Endothelial cell of umbilical vein (primary cell): Measurements from ENCODE around the gene ZC2HC1C. TPM values are rescaled to one million over a fixed set of nuclear protein-coding genes. Genes with fewer than 3 reads are reported as not detected.

Source experiments
- BruUV-seq: library from RNA; stranded (reverse); fragments of 400-500 nt; replicated peaks from 2 replicates; lab custom pipeline; 2021; lab: Mats Ljungman, UMichigan
- CTCF ChIA-PET: fragments of 300-600, 350-600 bp; sonication (Branson Sonifier 250); formaldehyde crosslinking; loops from one replicate; lab custom pipeline; 2021; ENCODE audit warnings: antibody characterized with exemption, inconsistent platforms; lab: Charles Lee
- POLR2A ChIA-PET: fragments of 300-600, 350-600 bp; sonication (Branson Sonifier 250); formaldehyde crosslinking; loops from one replicate; lab custom pipeline; 2021; ENCODE audit warnings: antibody characterized with exemption, inconsistent platforms; lab: Charles Lee
- DNase-seq: peaks from one replicate; pipeline ENCODE4 v3.0.0-alpha.2; 2011; ENCODE audit warnings: low read depth, low spot score
- FAIRE-seq: peaks from 2 replicates; lab custom pipeline; 2011; peaks lifted over from hg19 to GRCh38; lab: Jason Lieb, UNC
- H2AFZ ChIP-seq: 2 replicates; pipeline ENCODE4 v1.6.0; 2012; ENCODE audit warnings: low read depth, low read length, control low read depth, inconsistent platforms
- H3K27ac ChIP-seq: 2 replicates; pipeline ENCODE4 v1.5.1; 2011; ENCODE audit warnings: low read depth, mild to moderate bottlenecking, control low read depth, low read length, moderate library complexity; ENCODE audit not compliant: insufficient read depth
- H3K27me3 ChIP-seq, 2 experiments: 2 replicates each; pipeline versions ENCODE4 v1.6.0 to v1.6.1; 2011; ENCODE audit warnings: low read length in 2 of 2, mixed read lengths in 1 of 2; ENCODE audit not compliant: control insufficient read depth in 2 of 2, insufficient read depth in 2 of 2
- H3K36me3 ChIP-seq, 2 experiments: 2 replicates in 1 of 2; 3 replicates in 1 of 2; pipeline ENCODE4 v1.5.1; 2011; ENCODE audit warnings: low read length in 2 of 2, mild to moderate bottlenecking in 1 of 2, moderate library complexity in 1 of 2; ENCODE audit not compliant: control insufficient read depth in 2 of 2, insufficient read depth in 2 of 2; ENCODE audit errors: extremely low read depth in 1 of 2
- H3K4me1 ChIP-seq: 3 replicates; pipeline ENCODE4 v1.5.1; 2011; ENCODE audit warnings: mild to moderate bottlenecking, low read length; ENCODE audit not compliant: control insufficient read depth, insufficient read depth; ENCODE audit errors: extremely low read depth
- H3K4me2 ChIP-seq: 2 replicates; pipeline ENCODE4 v1.6.1; 2011; ENCODE audit warnings: low read length, control low read depth, mixed read lengths; ENCODE audit not compliant: insufficient read depth
- H3K4me3 ChIP-seq, 3 experiments: fragments of 200-600 bp in 1 of 3; sonication (generic), shearing (Covaris generic) in 1 of 3; replicated peaks in 1 of 3; 2 replicates each; pipeline ENCODE4 v1.5.1; 2011 to 2016; ENCODE audit warnings: control low read depth in 3 of 3, low read length in 3 of 3, mild to moderate bottlenecking in 2 of 3, inconsistent platforms in 1 of 3, low read depth in 1 of 3, moderate library complexity in 1 of 3; ENCODE audit not compliant: insufficient read depth in 1 of 3
- H3K79me2 ChIP-seq: 2 replicates; pipeline ENCODE4 v1.6.0; 2012; ENCODE audit warnings: low read length, inconsistent platforms; ENCODE audit not compliant: control insufficient read depth, insufficient read depth
- H3K9ac ChIP-seq: replicated peaks from 2 replicates; pipeline ENCODE3; 2011; ENCODE audit warnings: low read length, control low read depth; ENCODE audit not compliant: insufficient read depth; ENCODE audit errors: extremely low read depth
- H3K9me1 ChIP-seq: replicated peaks from 3 replicates; pipeline ENCODE4 v1.6.0; 2011; ENCODE audit warnings: mild to moderate bottlenecking, low read length; ENCODE audit not compliant: control insufficient read depth, insufficient read depth; ENCODE audit errors: extremely low read depth
- H3K9me3 ChIP-seq: replicated peaks from 2 replicates; pipeline ENCODE4 v1.5.1; 2012; ENCODE audit warnings: low read length, inconsistent platforms; ENCODE audit not compliant: control insufficient read depth, insufficient read depth
- H4K20me1 ChIP-seq: replicated peaks from 2 replicates; pipeline ENCODE3; 2011; ENCODE audit warnings: mild to moderate bottlenecking, low read length; ENCODE audit not compliant: control insufficient read depth, insufficient read depth; ENCODE audit errors: extremely low read depth
- JUN ChIP-seq: IDR thresholded peaks from 2 replicates; pipeline ENCODE4 v1.6.1; 2011; ENCODE audit warnings: borderline replicate concordance, low read depth; ENCODE audit not compliant: insufficient read length, insufficient read depth
- POLR2A ChIP-seq: IDR thresholded peaks from 2 replicates; pipeline ENCODE4 v1.6.1; 2012; ENCODE audit warnings: low read depth, mild to moderate bottlenecking, control low read depth, low read length
- POLR2AphosphoS5 ChIP-seq: IDR thresholded peaks from 2 replicates; pipeline ENCODE4 v1.6.1; 2012; ENCODE audit warnings: low read depth, mild to moderate bottlenecking, control low read depth, low read length, moderate library complexity; ENCODE audit not compliant: insufficient read depth
- dilution Hi-C: fragments of 300-500 bp; cut with MboI; formaldehyde crosslinking; loops from one replicate; pipeline ENCODE4 v1.15.0; 2019; ENCODE audit warnings: low sequenced_read_pairs; ENCODE audit not compliant: extremely low pct_ligation_motif_present
- intact Hi-C: fragments of 100-400 bp; cut with micrococcal nuclease; formaldehyde crosslinking; loops from one replicate; pipeline ENCODE4 v1.10.0; 2022
- polyA plus RNA-seq, 4 experiments: library from polyadenylated mRNA; depleted of rRNA in 3 of 4; stranded (reverse) in 3 of 4; unstranded in 1 of 4; fragments of >200 nt; gene quantifications; 2 replicates each; pipeline versions ENCODE4 v1.2.1 to v1.2.3, GENCODE V29; 2011 to 2012; ENCODE audit warnings: missing spikeins in 1 of 4
- total RNA-seq: library from RNA; stranded (reverse); gene quantifications from 2 replicates; pipeline ENCODE4 v1.2.3, GENCODE V29; 2021
- TF ChIP-seq, protein P1 (sequence below), 2 donors: IDR thresholded peaks; 1 replicate in 1 of 2; 2 replicates in 1 of 2; pipeline ENCODE4 v1.5.1; 2011; ENCODE audit warnings: low read length in 2 of 2, mild to moderate bottlenecking in 2 of 2, moderate library complexity in 2 of 2, control low read depth in 1 of 2, inconsistent platforms in 1 of 2, low read depth in 1 of 2; ENCODE audit not compliant: insufficient read depth in 1 of 2; ENCODE audit errors: extremely low read depth in 1 of 2

The ZC2HC1C gene
- total and polyA plus RNA-seq, 2 donors (not counting 3 experiments of a cell fraction or from before 2014, with no cell fraction given): 0.84 to 0.91 TPM

DNA sequence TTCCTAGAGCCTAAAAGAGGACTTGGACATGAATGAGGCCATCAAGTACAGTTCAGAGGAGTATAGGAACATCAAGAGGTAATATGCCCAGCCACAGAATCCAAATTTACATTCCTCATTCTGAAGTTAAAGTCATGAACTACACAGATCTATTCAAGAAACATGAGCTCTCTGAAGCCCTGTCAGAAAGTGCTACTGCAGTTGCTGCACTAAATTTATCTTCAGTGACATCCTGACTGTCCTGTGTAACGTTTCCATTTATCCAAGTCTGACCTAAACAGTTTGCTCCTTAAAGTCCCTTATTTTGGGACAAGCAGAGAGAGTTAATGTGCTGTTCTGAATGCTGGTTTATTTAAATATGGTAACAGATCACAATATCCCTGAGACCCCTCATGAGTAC is 29.2 kb downstream of the ZC2HC1C start:
- Histone ChIP-seq H3K27me3 (no peaks in the 10 kb centered on the region), H3K27ac (no peak overlapping the region), H3K9me1 (no peaks in the 10 kb centered on the region), H3K79me2 (no peaks in the 10 kb centered on the region), H3K4me2 (no peak overlapping the region), H3K4me1 (no peaks in the 10 kb centered on the region), H3K4me3 (no peak overlapping the region), H3K9me3 (no peaks in the 10 kb centered on the region), H3K9ac (no peak overlapping the region), H3K36me3 (peaks cover 11 to 17% of the 10 kb centered on the region in 2 experiments), H2AFZ (no peak overlapping the region), H4K20me1 (no peaks in the 10 kb centered on the region)
- BruUV-seq: no TSS peak
- TF ChIP-seq JUN: no peak
- TF ChIP-seq, protein P1, sequence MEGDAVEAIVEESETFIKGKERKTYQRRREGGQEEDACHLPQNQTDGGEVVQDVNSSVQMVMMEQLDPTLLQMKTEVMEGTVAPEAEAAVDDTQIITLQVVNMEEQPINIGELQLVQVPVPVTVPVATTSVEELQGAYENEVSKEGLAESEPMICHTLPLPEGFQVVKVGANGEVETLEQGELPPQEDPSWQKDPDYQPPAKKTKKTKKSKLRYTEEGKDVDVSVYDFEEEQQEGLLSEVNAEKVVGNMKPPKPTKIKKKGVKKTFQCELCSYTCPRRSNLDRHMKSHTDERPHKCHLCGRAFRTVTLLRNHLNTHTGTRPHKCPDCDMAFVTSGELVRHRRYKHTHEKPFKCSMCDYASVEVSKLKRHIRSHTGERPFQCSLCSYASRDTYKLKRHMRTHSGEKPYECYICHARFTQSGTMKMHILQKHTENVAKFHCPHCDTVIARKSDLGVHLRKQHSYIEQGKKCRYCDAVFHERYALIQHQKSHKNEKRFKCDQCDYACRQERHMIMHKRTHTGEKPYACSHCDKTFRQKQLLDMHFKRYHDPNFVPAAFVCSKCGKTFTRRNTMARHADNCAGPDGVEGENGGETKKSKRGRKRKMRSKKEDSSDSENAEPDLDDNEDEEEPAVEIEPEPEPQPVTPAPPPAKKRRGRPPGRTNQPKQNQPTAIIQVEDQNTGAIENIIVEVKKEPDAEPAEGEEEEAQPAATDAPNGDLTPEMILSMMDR (IDR thresholded peaks at IDR 0.05; ENCODE audit: extremely low read depth in 1 of 2, insufficient read depth in 1 of 2, low read depth in 1 of 2, low read length in 2 of 2): no peak
- intact Hi-C loops (no loop called here), dilution Hi-C loops (no loop called here)
- ChIA-PET CTCF (interaction anchor here (1.0 to 2.2 kb wide), 4 partner anchors 10 to 193 kb away, joined by 3 to 9 read pairs (median 3); partner anchors contain the start of gene ACYP1), POLR2A (no interaction called here)
- DNase-seq (no peak), FAIRE-seq (no peak)

DNA sequence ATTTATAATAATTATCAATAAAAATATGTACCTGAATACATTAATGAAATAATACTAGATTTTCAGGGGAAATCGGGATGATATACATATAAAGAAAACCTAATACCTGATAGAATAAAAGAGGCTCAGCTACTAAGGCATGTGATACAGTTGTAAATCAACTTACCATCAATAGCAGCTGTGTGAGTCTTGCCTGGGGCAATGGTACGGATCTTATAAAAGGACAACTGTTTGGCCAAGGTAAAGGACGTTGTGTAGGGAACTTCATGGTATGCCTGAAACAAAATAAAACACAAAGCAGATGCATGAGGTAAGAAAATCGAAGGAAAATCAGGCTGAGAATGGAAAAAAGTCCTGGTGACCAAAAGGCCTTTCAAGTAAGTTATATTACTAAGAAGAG is 32.0 kb downstream of the ZC2HC1C start:
- POLR2A ChIA-PET: no interaction called here
- H2AFZ ChIP-seq: no peak overlapping the region
- intact Hi-C loops (no loop called here), dilution Hi-C loops (no loop called here)
- H3K9me1 ChIP-seq: no peaks in the 10 kb centered on the region
- no peak overlapping the region for H3K27ac ChIP-seq
- H3K9me3 ChIP-seq: no peaks in the 10 kb centered on the region
- no peaks in the 10 kb centered on the region for H3K4me1 ChIP-seq
- no peaks in the 10 kb centered on the region for H4K20me1 ChIP-seq
- no peak overlapping the region for H3K9ac ChIP-seq
- TF ChIP-seq POLR2AphosphoS5 (no peak), JUN (no peak), POLR2A (no peak)
- TF ChIP-seq, protein P1 (IDR thresholded peaks at IDR 0.05; ENCODE audit: extremely low read depth in 1 of 2, insufficient read depth in 1 of 2, low read depth in 1 of 2, low read length in 2 of 2): no peak
- no peaks in the 10 kb centered on the region for H3K79me2 ChIP-seq
- FAIRE-seq: no peak
- H3K4me2 ChIP-seq: no peak overlapping the region
- no TSS peak for BruUV-seq
- no peak overlapping the region for H3K4me3 ChIP-seq
- CTCF ChIA-PET: interaction anchor here (1.1 to 1.5 kb wide), 2 partner anchors 9 to 13 kb away, joined by 4 to 8 read pairs; no protein-coding TSS in a partner anchor
- H3K36me3 ChIP-seq: peaks cover 5 to 25% of the 10 kb centered on the region in 2 experiments
- H3K27me3 ChIP-seq: no peaks in the 10 kb centered on the region
- no peak for DNase-seq
